ENCODE data around the gene GIMAP5. TPM values are rescaled to one million over a fixed set of nuclear protein-coding genes. Genes with fewer than 3 reads are reported as not detected.

GIMAP5 gene
- total and polyA plus RNA-seq, 8 donors: 0.83 to 17.3 (median 3.1) TPM

GRCh38 chr7:150734254-150734653, 3.0 kb upstream of the GIMAP5 start:
- intact Hi-C loops (cut with DNase I): no loop called here
- ATAC-seq: no peak
- DNase-seq: no peak
- no peak for FAIRE-seq
- peaks cover 0 to 4% (median 0%) of the 10 kb centered on the region in 4 donors for H3K27me3 ChIP-seq
- H3K4me1 ChIP-seq: no peaks in the 10 kb centered on the region
- no peak for TF ChIP-seq CTCF (IDR thresholded peaks at IDR 0.05)
- 69 to 75% methylated on average over 3 of the region's 3 CpGs for WGBS, 2 donors
- H3K9me3 ChIP-seq: no peaks in the 10 kb centered on the region
- no peaks in the 10 kb centered on the region for H3K36me3 ChIP-seq
- H3K4me3 ChIP-seq: no peak overlapping the region
- H3K27ac ChIP-seq: no peak overlapping the region

DNA sequence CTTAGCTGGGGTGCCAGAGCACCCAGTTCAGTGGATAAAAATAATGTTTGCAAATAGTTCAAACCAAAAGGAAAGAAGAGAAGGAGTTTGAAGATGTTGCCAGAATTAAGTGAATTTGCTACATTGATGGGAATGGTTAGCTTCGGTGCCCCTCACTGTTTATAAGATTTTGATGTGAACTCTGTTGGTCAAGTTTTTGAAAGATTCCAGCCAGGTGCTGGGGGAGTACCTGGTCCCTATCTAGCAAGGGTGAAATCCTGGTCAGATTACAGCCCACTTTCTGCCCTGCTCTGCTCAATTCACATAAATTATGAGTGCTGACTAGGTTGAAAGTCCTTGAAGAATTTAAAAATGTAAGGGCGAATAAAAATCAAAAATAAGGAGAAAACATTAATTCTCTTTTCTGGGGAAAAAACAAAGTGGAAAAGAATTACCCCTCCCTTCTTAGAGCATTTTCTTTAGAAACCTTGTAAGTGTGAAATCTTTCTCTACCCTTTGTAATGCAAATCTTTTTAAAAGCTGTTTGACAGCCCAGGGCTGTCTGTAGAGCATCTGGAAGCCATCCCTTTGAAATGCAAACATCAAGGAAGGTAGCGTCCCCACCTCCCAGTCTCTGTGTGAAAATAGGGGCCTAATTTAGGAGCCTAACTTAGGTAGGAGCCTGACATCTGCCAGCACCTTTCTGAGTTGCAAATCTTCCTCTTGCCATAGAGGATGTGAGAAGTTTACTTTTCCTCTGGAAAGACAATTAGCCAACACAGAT, 1.4 kb upstream of the GIMAP5 start:
- Histone ChIP-seq H3K27me3 (peaks cover 0 to 4% (median 0%) of the 10 kb centered on the region in 4 donors), H3K4me1 (no peaks in the 10 kb centered on the region), H3K9me3 (no peaks in the 10 kb centered on the region), H3K4me3 (no peak overlapping the region), H3K36me3 (no peaks in the 10 kb centered on the region), H3K27ac (no peak overlapping the region)
- ATAC-seq: no peak
- DNase-seq: no peak
- 59% methylated on average over 3 of the region's 3 CpGs for WGBS, 2 donors
- FAIRE-seq: no peak
- TF ChIP-seq CTCF (IDR thresholded peaks at IDR 0.05): no peak
- intact Hi-C loops (cut with DNase I): no loop called here

DNA sequence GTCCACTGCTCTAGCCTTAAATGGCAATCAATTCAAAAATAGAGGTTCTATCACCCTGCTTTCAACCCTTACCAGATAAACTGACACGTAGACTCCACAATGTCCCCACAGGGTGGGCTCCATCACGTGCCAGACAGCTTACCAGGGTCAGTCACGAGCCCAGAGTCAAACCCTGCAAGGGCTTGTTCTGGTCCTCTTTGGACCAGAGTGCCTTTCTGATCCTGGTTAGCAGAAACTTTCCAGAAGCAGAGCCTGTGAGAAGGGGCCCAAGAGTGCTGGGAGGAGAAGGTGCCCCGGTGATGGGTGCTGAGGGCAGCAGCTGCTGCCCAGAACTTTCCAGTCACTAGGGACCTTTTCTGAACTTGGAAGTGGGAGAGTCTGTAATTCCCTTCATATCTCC, 354 bp upstream of the GIMAP5 start:
- DNase-seq: no peak
- FAIRE-seq: no peak
- no peaks in the 10 kb centered on the region for H3K9me3 ChIP-seq
- H3K4me1 ChIP-seq: no peaks in the 10 kb centered on the region
- 44% methylated on average over 4 of the region's 4 CpGs for WGBS, 2 donors
- TF ChIP-seq CTCF (IDR thresholded peaks at IDR 0.05): no peak
- H3K27ac ChIP-seq: no peak overlapping the region
- ATAC-seq: no peak
- H3K27me3 ChIP-seq: peaks cover 0 to 4% (median 0%) of the 10 kb centered on the region in 4 donors
- H3K4me3 ChIP-seq: peak overlapping the region in 1 of 4 donors; percentile 34
- intact Hi-C loops (cut with DNase I): no loop called here
- no peaks in the 10 kb centered on the region for H3K36me3 ChIP-seq

DNA sequence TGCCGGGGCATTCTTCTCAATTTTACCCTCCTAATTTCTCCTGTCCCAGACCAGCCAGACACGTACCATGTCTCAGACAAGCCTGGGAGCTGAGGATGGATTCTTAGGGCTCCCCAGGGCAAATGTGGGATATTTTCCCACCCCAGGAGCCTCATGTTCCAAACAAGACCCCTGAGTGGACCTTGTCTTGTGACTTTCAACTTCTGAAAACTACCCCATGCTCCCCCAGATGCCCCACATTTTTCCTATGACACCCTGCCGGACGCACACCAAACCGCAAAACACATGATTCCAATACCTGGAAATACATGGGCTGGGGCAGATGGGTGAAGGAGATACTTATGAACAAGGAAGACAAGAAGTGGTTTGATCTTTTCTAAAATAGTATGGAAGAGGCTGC, 874 bp downstream of the GIMAP5 start:
- no peak for ATAC-seq
- no peak for TF ChIP-seq CTCF (IDR thresholded peaks at IDR 0.05)
- WGBS, 2 donors: 63 to 70% methylated on average over 5 of the region's 5 CpGs
- Histone ChIP-seq H3K9me3 (no peaks in the 10 kb centered on the region), H3K4me3 (peak overlapping the region in 2 of 4 donors; percentile 12 to 34), H3K27ac (peak overlapping the region in 2 of 4 donors; percentile 28 to 44), H3K27me3 (peaks cover 0 to 4% (median 0%) of the 10 kb centered on the region in 4 donors), H3K36me3 (no peaks in the 10 kb centered on the region), H3K4me1 (no peaks in the 10 kb centered on the region)
- DNase-seq: no peak
- intact Hi-C loops (cut with DNase I): no loop called here
- no peak for FAIRE-seq

- DNase-seq (no peak), FAIRE-seq (no peak), ATAC-seq (peak; percentile 17 to 44 (median 32))
- intact Hi-C loops (cut with DNase I): no loop called here
- Histone ChIP-seq H3K4me3 (peak overlapping the region in 2 of 4 donors; percentile 12 to 34), H3K27ac (no peak overlapping the region), H3K27me3 (peaks cover 0 to 4% (median 0%) of the 10 kb centered on the region in 4 donors), H3K9me3 (no peaks in the 10 kb centered on the region), H3K36me3 (no peaks in the 10 kb centered on the region), H3K4me1 (no peaks in the 10 kb centered on the region)
- WGBS, 2 donors: 58 to 63% methylated on average over 5 of the region's 5 CpGs
- TF ChIP-seq CTCF (IDR thresholded peaks at IDR 0.05): no peak
Observed at GRCh38 chr7:150738591-150739001, 1.4 kb downstream of the GIMAP5 start.

All from pancreas (tissue), 10 donors.